Endodermal cell (in vitro differentiated cells): ENCODE data around the gene SPATA7. TPM values are rescaled to one million over a fixed set of nuclear protein-coding genes. Genes with fewer than 3 reads are reported as not detected.

Experiments
- DNase-seq: peaks from one replicate; pipeline ENCODE4 v3.0.0-alpha.2; 2017
- H3K27ac ChIP-seq: 2 replicates; pipeline ENCODE4 v1.5.1; 2013; ENCODE audit warnings: mild to moderate bottlenecking, low read depth, low read length, moderate library complexity
- H3K27me3 ChIP-seq: 2 replicates; pipeline ENCODE4 v1.6.1; 2013; ENCODE audit warnings: mild to moderate bottlenecking, low read length, moderate library complexity; ENCODE audit not compliant: insufficient read depth, control insufficient read depth, poor library complexity, severe bottlenecking
- H3K36me3 ChIP-seq: 2 replicates; pipeline ENCODE4 v1.7.0; 2013; ENCODE audit warnings: mild to moderate bottlenecking, low read length, moderate library complexity; ENCODE audit not compliant: control insufficient read depth, insufficient read depth
- H3K4me1 ChIP-seq: one replicate; pipeline ENCODE4 v1.7.0; 2013; ENCODE audit warnings: low read length; ENCODE audit not compliant: control insufficient read depth, insufficient read depth
- H3K4me3 ChIP-seq: 2 replicates; pipeline ENCODE4 v1.5.1; 2013; ENCODE audit warnings: mild to moderate bottlenecking, low read length, moderate library complexity
- H3K9ac ChIP-seq: 2 replicates; pipeline ENCODE4 v1.6.1; 2013; ENCODE audit warnings: mild to moderate bottlenecking, low read length, moderate library complexity; ENCODE audit not compliant: poor library complexity, severe bottlenecking; ENCODE audit errors: extremely low read depth
- H3K9me3 ChIP-seq: 2 replicates; pipeline ENCODE4 v1.6.1; 2013; ENCODE audit warnings: mild to moderate bottlenecking, low read length, moderate library complexity; ENCODE audit not compliant: control insufficient read depth
- H3K27ac Mint-ChIP-seq: 2 replicates; pipeline ENCODE4 v1.8.0; 2020; ENCODE audit warnings: mixed read lengths
- H3K27me3 Mint-ChIP-seq: 2 replicates; pipeline ENCODE4 v1.8.0; 2021; ENCODE audit warnings: mild to moderate bottlenecking, mixed read lengths; ENCODE audit not compliant: insufficient read depth
- H3K36me3 Mint-ChIP-seq: 2 replicates; pipeline ENCODE4 v1.8.0; 2020; ENCODE audit warnings: low read depth, mixed read lengths
- H3K4me1 Mint-ChIP-seq: 2 replicates; pipeline ENCODE4 v1.8.0; 2020; ENCODE audit warnings: mixed read lengths
- H3K4me3 Mint-ChIP-seq: 2 replicates; pipeline ENCODE4 v1.8.0; 2020; ENCODE audit warnings: mild to moderate bottlenecking, moderate library complexity, mixed read lengths
- H3K9me3 Mint-ChIP-seq: 2 replicates; pipeline ENCODE4 v1.8.0; 2020; ENCODE audit warnings: mild to moderate bottlenecking, mixed read lengths
- WGBS, 2 experiments: methylation state at CpG; one replicate each; pipeline versions ENCODE4 v1.1.5 to v1.1.7; 2013; ENCODE audit warnings: missing lambda C conversion rate in 2 of 2, mixed read lengths in 1 of 2; ENCODE audit not compliant: insufficient coverage in 1 of 2, insufficient read length in 1 of 2; 5-methylcytosine and 5-hydroxymethylcytosine counted together
- total RNA-seq, 2 donors: library from RNA; stranded (reverse); fragmentation: NEBNext Ultra II Directional in 1 of 2; extraction: Animal tissue kit (Norgen Biotek cat#: 25700) in 1 of 2; gene quantifications; 2 replicates in 1 of 2; 3 replicates in 1 of 2; pipeline ENCODE4 v1.2.1, GENCODE V29; 2021
- TF ChIP-seq, protein P1 (sequence below): fragments of 200-600 bp; sonication (generic); conservative IDR thresholded peaks from 2 replicates; pipeline ENCODE4 v1.5.0; 2021; ENCODE audit warnings: antibody characterized with exemption, mild to moderate bottlenecking

Gene SPATA7
- total RNA-seq, 2 donors from 2014 or later: 20.6 to 47.0 TPM

DNA sequence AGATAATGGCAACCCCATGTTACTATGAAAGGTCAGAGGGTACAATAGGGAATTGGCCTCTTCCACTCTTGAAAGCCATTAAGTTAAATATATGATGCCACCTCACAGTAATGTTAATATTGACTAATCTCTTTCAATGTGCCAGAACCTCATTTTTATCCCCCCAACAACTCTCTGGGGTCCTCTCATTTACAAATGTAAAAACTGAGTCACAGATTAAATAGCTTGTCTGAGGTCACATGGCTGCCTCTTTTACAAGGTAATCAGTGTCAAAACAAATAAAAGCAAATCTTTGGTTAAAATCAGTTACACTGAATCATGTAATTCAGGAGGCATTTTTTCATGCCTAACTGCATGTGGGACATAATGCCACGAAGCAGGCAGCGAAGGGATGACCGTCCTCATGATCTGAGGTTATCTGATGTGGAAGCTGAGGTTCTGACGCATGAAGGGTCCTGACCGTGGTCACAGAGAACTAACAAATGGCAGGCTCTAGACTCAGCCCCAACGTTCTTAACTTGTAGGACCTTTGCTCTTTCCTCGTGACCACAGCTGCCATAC, 90.8 kb downstream of the SPATA7 start:
- Mint-ChIP-seq H3K9me3 (no peaks in the 10 kb centered on the region), H3K4me1 (peaks cover 12% of the 10 kb centered on the region), H3K27me3 (no peaks in the 10 kb centered on the region), H3K4me3 (no peak overlapping the region), H3K27ac (no peak overlapping the region), H3K36me3 (peaks cover 78% of the 10 kb centered on the region)
- Histone ChIP-seq H3K9me3 (peaks cover 8% of the 10 kb centered on the region), H3K27ac (no peak overlapping the region), H3K9ac (no peak overlapping the region), H3K4me3 (no peak overlapping the region), H3K4me1 (no peaks in the 10 kb centered on the region), H3K27me3 (no peaks in the 10 kb centered on the region), H3K36me3 (peaks cover 79% of the 10 kb centered on the region)
- TF ChIP-seq, protein P1, sequence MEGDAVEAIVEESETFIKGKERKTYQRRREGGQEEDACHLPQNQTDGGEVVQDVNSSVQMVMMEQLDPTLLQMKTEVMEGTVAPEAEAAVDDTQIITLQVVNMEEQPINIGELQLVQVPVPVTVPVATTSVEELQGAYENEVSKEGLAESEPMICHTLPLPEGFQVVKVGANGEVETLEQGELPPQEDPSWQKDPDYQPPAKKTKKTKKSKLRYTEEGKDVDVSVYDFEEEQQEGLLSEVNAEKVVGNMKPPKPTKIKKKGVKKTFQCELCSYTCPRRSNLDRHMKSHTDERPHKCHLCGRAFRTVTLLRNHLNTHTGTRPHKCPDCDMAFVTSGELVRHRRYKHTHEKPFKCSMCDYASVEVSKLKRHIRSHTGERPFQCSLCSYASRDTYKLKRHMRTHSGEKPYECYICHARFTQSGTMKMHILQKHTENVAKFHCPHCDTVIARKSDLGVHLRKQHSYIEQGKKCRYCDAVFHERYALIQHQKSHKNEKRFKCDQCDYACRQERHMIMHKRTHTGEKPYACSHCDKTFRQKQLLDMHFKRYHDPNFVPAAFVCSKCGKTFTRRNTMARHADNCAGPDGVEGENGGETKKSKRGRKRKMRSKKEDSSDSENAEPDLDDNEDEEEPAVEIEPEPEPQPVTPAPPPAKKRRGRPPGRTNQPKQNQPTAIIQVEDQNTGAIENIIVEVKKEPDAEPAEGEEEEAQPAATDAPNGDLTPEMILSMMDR: no peak
- 92 to 96% methylated on average over 5 to 7 of the region's 7 CpGs for WGBS, 2 experiments
- no peak for DNase-seq

DNA sequence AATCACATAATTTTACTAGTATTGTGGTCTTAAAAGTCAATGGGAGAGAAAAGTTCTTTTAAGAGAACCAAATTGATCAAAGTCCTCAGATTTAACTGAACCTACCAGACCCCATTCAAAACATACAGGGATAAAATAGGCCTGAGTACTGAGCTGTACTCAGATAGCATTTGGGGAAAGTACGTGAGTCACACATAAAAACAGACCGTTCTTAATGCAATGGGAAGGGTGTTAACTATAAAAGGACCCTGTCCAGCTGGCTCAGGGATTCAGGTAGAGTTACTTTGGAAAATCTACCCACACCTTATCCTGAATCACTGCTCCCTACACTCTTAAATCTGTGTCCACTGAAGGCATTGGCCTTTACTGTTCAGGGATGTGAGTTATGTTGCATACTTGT, 91.4 kb downstream of the SPATA7 start:
- 95% methylated on average over 2 of the region's 2 CpGs; no CpG with 5 or more reads in 1 of the 2 experiments for WGBS, 2 experiments
- H3K36me3 Mint-ChIP-seq: peaks cover 78% of the 10 kb centered on the region
- no peaks in the 10 kb centered on the region for H3K27me3 Mint-ChIP-seq
- no peak for DNase-seq
- Histone ChIP-seq H3K36me3 (peaks cover 78% of the 10 kb centered on the region), H3K4me1 (no peaks in the 10 kb centered on the region), H3K9ac (no peak overlapping the region), H3K27ac (no peak overlapping the region), H3K4me3 (no peak overlapping the region), H3K27me3 (no peaks in the 10 kb centered on the region), H3K9me3 (peaks cover 8% of the 10 kb centered on the region)
- no peak overlapping the region for H3K4me3 Mint-ChIP-seq
- peaks cover 12% of the 10 kb centered on the region for H3K4me1 Mint-ChIP-seq
- H3K9me3 Mint-ChIP-seq: no peaks in the 10 kb centered on the region
- H3K27ac Mint-ChIP-seq: no peak overlapping the region
- TF ChIP-seq, protein P1: no peak

DNA sequence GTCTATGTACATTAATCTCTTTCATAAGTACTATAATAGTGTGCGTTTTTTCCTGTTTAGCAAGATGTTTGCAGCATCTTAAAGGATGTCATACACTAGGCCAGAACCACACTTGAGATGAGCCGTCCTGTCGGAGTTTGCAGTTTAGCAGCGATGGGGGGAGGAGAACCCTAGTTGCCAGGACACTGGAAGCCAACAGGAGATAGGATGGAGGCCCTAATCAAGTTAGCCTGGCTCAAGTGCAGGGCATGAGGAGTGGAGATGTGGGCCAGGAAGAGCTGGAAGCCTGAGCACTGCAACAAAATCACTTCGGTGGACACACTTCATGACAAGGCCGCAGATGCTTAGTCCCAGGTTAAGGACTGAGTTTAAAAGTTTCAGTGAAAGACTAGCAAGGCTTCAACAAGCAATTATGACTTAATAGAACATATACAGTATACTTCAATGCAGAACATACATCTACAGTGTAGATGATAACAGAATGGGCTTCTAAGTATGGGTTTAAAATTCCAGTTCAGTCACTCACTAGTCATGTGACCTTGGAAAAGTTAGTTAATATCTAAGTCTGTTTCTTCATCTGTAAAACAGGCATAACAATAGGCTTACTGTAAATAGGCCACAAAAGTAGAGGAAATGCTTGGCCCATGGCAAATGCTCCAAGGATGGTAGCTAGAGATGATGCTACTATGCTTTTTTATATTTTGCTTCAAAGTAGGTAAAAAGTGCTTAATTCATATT, 92.2 kb downstream of the SPATA7 start:
- Histone ChIP-seq H3K27ac (no peak overlapping the region), H3K9me3 (peaks cover 8% of the 10 kb centered on the region), H3K27me3 (no peaks in the 10 kb centered on the region), H3K4me1 (no peaks in the 10 kb centered on the region), H3K36me3 (peaks cover 74% of the 10 kb centered on the region), H3K4me3 (no peak overlapping the region), H3K9ac (no peak overlapping the region)
- Mint-ChIP-seq H3K9me3 (no peaks in the 10 kb centered on the region), H3K27ac (no peak overlapping the region), H3K4me1 (peaks cover 12% of the 10 kb centered on the region), H3K27me3 (no peaks in the 10 kb centered on the region), H3K36me3 (peaks cover 79% of the 10 kb centered on the region), H3K4me3 (no peak overlapping the region)
- TF ChIP-seq, protein P1: no peak
- 92 to 100% methylated on average over 4 to 6 of the region's 6 CpGs for WGBS, 2 experiments
- no peak for DNase-seq
